Measurements from ENCODE around the gene RAB5IF.
"Not testable (repeated sequence)": the region's sequence is repeated elsewhere in the genome, so short reads cannot be mapped to it uniquely, and the experiment has no call there.

GRCh38 chr20:36608388-36608728 lies 2.8 kb downstream of the RAB5IF start:
- not testable (repeated sequence) for TF ChIP-seq CTCF (IDR thresholded peaks at IDR 0.05; ENCODE audit: insufficient read depth, low read length, poor library complexity, severe bottlenecking); EZH2phosphoT487 (conservative IDR thresholded peaks at IDR 0.05; ENCODE audit: low read length)
